ENCODE data around the gene TNFRSF8. TPM values are rescaled to one million over a fixed set of nuclear protein-coding genes. Genes with fewer than 3 reads are reported as not detected.

Gene TNFRSF8
- total RNA-seq, 1 experiment from 2014 or later = 0.30 TPM

DNA sequence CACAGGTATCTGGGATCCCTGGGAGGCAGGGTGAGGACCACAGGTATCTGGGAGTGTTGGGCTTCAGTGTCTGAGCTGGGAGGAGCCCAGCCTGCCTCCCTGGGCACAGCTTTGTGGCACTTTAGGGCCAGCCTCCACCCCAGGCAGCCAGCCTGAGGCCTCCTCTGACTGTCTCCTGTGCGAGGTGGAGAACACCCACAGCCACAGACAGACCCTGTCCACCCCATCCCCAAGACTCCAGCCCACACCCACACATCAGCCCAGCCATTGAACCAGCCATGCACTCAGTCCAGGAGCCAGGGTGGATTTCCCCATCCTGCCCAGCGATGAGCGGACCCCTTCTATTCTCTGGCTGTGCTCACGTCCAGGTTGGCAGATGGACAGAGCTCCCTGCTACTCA lies 81.9 kb downstream of the TNFRSF8 start:
- in situ Hi-C loops (cut with HindIII; ENCODE audit: low pct_unique_long_range_greater_than_20kb, low sequenced_read_pairs) = no loop called here

DNA sequence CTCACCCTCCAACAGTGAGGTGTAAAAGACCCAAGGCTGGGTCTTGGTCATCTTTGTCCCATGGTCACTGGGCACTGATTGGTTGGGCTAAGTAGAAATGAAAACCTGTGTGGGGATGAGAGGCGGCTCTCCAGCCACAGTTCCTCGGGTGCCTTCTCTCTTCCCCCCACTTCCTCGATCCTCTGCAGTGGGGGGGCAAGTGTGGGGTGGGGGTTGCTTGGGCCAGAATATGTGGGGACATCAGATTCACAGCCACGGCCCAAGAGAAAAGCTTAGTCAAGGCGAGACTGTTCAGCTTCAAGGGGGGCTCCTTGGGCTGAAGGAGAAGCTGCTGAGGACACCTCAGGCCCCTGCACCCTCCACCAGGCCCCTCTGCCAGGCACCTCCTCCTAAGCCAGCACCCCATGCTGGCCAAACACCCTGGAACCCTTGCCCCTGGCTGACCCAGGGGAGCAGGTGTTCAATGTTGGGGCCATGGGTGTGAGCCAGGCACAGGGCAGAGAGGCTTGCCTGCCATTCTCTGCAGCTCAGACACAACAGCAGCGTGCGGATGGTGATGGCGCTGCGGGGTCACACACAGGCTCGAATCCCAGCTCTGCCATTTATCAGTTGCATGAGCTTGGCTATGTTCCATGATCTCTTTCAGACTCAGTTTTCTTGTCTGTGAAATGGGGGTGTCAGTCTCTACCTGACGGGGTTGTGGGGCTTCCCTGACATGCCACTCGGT lies 82.7 kb downstream of the TNFRSF8 start:
- DNase-seq (ENCODE audit: low read depth) = no peak
- in situ Hi-C loops (cut with HindIII; ENCODE audit: low pct_unique_long_range_greater_than_20kb, low sequenced_read_pairs) = no loop called here

More for the DNA sequence above, 81.9 kb downstream of the TNFRSF8 start:
- no peak for DNase-seq (ENCODE audit: low read depth)

DNA sequence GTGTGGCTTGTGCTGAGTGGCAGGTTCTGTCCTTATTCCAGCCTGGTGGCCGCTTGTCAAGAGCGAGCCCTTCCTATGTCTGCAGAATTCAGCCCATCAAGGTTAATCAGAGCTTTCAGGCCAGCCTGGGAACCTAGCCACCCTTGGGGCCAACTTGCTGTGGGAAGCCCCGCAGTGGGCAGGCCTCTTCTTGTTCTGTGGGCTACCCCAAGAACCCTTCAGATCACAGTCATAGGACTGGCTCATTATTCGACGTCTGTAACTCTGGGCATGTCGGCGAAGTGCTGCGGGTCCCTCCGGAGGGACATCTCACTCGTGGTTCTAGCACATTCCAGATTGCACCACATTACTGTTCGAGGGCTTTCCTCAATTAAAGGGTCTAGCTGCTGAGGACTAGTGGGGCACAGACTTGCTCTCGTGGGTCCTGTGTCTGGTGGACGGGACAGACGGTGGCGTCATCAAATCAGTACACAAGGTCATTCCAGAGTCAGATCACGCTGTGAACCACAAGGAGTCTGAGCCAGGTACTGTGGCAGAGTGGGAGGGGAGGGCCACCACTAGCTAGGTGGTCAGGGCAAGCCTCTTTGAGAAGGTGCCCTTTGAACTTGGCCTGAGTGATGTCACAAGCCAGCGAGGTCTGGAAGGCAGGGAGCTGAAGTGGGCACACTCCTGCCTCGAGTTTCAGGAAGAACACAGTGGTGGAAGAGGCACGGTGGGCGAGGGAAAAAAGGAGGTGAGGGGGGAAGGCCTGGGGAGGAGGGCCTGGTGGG lies 83.4 kb downstream of the TNFRSF8 start:
- in situ Hi-C loops (cut with HindIII; ENCODE audit: low pct_unique_long_range_greater_than_20kb, low sequenced_read_pairs) = no loop called here
- DNase-seq (ENCODE audit: low read depth) = no peak

DNA sequence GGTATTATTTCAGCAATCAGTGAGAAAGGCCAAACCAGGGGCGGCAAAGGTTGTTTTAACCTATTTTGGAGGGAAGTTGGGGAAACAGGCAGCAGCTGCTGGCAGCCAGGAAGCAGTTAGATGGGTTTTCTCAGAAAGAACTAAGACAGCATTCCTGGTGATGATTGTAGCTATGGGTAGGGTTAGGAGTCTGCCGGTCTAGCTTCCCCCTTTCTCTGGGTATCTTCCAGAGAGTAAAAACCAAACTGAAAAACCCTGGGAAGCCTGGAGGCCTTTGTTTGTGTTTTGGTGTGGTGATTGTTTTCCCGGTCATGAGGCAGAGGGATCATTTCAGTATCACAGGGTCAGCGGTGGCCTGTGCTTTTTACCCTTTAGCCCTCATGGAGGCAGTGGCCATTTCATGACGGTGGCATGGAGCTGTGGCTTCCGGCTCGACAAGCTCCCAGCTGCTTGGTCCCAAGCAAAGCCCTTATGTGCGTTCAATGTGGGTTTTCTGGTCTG lies 84.1 kb downstream of the TNFRSF8 start:
- DNase-seq (ENCODE audit: low read depth) = no peak
- in situ Hi-C loops (cut with HindIII; ENCODE audit: low pct_unique_long_range_greater_than_20kb, low sequenced_read_pairs) = no loop called here

DNA sequence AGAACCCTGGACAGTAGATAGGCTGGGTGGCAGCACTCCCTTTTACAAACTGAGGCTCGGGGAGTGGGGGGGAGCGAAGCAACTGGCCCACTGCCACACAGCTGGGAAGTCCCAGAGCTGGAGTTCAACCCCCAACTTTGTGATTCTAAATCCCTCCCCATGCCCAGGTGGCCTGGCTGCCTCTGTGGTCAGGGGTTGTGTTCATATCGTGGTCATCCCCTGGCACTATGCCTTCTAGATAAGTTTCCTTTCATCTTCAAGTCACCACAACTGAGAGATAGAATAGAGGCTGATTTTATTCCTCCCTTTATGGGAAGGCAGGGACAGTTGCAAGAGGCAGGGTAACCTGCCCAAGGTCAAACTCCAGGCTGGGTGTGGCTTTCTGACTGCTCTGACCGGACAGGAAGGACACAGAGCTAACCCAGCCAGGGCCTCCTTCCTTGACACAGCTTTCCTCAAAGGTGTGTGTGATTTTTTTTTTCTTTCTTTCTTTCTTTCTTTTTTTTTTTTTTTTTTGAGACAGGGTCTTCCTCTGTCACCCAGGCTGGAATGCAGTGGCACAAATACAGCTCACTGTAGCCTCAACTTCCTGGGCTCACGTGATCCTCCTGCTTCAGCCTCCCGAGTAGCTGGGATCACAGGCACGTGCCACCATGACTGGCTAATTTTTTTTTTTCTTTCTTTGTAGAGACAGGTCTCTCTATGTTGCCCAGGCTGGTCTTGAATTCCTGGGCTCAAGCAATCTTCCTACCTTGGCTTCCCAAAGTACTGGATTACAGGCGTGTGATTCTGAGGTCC lies 85.3 kb downstream of the TNFRSF8 start:
- in situ Hi-C loops (cut with HindIII; ENCODE audit: low pct_unique_long_range_greater_than_20kb, low sequenced_read_pairs) = no loop called here
- no peak for DNase-seq (ENCODE audit: low read depth)

DNA sequence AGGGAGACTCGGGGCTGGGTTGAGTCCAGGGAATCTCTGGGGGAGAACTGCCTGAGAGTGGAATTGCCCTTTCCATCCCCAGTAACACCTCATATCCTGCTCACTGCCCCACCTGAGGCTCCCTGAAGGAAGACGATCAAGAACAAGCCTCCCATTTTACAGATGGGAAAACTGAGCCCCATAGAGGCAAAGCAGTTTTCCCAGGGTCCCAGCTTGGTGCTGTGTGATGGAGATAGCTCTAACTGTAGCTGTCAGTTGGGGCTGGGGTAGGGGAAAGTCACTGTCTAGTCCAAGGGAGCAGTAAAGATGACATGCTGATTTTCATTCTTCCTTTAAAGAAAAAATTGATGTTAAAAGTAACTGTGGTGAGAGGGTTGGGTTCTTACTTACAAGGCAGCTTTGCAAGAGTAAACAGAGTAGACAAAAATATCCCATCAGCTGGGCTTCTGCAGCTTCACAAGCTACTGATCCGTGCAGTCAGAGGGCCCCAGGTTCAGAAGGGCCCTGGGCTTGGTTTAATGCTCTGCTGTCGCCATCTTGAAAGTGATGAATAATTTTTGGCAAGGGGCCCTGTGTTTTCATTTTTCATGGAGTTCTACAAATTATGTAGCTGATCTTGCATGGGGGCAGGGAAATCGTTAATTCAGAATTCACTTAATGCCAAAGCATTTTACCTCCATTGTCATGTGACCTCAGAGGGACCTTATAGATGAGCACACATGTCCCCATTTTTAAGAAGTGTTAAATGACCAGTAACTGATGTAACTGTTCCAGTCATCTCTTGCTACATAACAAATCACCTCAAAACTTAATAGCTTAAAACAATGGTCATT lies 86.1 kb downstream of the TNFRSF8 start:
- in situ Hi-C loops (cut with HindIII; ENCODE audit: low pct_unique_long_range_greater_than_20kb, low sequenced_read_pairs) = no loop called here
- DNase-seq (ENCODE audit: low read depth) = no peak

DNA sequence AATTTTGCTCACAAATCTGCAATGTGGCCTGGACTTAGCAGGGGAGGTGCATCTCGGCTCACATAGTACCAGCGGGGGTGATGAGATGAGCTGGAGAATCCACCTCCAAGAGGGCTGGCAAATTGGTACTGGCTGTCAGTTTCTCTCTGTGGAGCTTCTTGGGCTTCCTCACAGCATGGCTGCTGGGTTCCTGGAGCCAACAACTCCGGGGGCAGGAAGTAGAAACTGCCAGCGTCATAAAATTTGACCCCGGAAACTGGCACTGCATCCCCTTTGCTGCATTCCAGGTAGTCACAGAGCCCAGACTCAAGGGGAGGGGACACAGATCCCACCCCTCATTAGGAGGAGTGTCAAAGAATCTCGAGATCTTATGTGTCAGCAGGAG lies 86.7 kb downstream of the TNFRSF8 start:
- in situ Hi-C loops (cut with HindIII; ENCODE audit: low pct_unique_long_range_greater_than_20kb, low sequenced_read_pairs) = no loop called here
- DNase-seq (ENCODE audit: low read depth) = no peak

DNA sequence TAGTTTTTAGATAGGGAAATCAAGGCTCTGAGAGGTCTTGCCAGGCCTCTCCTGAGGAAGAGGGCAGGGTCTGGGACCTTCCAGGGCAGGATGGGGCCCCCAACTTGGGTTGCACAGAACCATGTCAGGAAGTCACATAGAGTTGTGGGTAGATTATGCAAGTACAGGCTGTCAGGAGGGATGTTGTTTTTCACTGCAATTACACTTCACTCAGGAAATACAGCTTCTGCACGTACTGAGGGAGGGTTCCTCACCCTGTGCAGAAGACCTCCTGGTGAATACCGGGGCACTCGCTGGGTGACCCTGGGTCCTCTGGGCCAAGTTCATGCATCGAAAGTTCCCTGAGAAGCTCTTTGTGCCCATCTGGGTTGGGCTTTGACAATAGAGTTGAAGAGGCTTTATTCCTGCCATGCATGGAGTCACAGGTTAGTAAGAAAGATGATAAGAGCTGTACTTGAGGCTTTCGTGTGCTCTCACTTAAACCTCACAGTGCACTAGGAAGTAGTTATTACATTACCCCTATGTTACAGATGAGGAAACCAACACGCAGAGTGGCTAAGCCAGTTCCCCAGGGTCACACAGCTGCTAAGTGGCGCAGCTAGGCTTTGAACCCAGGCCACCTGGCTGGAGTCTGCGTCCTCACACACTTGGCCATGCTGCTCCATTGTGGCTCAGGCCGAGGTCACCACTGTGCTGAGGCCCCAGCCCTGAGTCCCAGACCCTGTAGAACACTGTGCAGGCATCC lies 87.5 kb downstream of the TNFRSF8 start:
- no peak for DNase-seq (ENCODE audit: low read depth)
- in situ Hi-C loops (cut with HindIII; ENCODE audit: low pct_unique_long_range_greater_than_20kb, low sequenced_read_pairs) = no loop called here

DNA sequence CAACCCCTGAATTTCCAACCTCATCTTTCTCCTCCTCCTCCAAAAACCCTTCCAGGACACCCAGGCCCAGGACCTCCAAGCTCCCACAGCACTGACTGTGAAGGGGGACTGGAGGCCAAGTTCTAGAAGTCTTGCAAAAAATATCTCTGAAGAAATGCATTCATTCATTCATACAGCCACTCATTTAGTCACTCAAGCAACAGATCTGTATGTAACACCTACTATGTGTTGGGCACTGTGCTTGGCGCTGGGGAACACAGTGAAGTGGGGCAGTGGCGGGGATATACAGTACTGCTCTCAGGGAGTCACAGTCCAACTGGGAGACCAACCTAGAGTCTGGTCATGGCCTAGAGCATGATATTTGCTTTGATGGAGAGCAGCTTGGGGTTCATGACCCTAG lies 88.4 kb downstream of the TNFRSF8 start:
- in situ Hi-C loops (cut with HindIII; ENCODE audit: low pct_unique_long_range_greater_than_20kb, low sequenced_read_pairs) = no loop called here
- no peak for DNase-seq (ENCODE audit: low read depth)

DNA sequence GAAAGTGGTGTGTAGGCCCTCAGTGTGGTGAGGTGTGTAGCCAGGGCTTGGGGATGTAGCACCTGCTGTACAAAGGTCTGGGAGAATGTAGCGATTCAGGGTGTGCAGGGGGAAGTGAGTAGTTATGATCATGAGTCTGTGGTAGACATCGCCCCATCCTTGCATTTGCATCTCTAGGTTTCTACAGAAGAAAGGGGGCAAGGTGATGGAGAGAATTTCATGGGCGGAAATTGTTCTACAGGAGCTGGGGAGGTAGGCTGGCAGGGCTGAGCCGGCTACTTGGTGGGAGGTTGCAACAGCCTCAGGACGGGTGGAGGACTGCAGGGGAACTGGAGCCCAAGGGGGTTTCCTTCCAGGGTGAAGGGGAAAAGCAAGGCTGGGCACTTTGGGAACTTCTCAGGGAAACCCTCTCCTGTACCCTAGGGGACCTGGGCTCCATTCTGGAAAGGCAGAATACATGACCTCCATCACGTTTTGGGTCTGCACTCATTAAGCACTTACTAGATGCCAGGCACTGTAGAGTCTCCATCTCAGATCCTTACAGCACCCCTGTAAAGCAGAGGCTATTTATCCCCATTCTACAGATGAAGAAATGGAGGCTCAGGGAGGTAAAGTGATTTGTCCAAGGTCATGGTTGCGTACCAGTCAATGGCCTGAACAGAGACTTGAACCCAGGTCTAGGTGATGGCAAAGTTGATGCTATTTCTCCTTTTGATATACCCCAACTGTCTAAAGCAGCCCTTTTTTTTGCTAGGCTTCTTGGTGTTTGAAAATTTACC lies 89.2 kb downstream of the TNFRSF8 start:
- DNase-seq (ENCODE audit: low read depth) = no peak
- in situ Hi-C loops (cut with HindIII; ENCODE audit: low pct_unique_long_range_greater_than_20kb, low sequenced_read_pairs) = no loop called here

DNA sequence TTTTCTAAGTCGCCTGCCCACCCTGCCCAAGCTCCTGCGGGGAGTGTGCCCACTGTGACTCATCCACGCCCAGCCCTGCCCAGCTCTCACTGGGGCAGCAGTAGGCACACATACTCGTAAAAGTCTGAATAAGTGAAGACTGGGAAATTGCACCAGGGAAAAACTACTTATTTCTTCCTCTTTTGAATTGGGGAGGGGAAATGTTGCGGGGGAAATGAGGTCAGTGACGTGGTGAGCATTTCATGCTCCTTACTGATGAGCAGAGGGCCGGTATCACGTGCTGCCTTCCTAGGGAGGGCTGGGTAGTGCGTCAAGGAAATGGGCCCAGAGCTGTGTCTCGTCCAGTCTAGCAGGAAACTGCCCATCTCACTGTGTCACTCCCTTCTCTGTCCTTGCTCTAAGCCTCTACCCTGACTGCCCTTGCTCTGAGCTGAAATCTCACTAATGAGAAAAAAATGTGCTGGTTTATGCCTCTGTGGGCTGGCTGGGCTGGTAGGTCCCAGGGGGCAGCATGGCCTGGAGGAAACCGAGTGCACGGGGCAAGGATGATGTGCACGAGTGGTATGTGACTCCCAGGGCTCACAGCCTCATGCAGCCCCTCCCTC lies 90.2 kb downstream of the TNFRSF8 start:
- in situ Hi-C loops (cut with HindIII; ENCODE audit: low pct_unique_long_range_greater_than_20kb, low sequenced_read_pairs) = no loop called here
- no peak for DNase-seq (ENCODE audit: low read depth)

DNA sequence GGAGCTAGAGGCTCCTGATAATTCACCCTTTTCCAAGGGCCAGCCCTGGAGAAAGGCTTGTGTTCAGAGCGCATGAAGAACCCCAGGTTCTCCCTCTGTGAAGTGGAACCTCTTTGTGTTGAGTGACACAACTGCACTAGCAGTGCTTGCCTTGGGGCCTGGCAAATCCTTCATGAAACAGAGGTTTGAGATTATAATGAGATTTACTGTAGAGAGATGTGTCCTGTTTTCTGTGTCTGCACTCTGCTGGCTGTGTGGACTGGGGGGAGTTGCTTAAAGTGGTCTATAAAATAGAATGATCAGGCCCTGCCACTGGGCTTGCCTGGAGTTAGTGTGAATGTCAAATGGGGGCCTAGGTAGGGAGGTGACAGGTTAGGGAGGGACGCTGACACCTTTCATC lies 92.2 kb downstream of the TNFRSF8 start:
- in situ Hi-C loops (cut with HindIII; ENCODE audit: low pct_unique_long_range_greater_than_20kb, low sequenced_read_pairs) = no loop called here
- no peak for DNase-seq (ENCODE audit: low read depth)

DNA sequence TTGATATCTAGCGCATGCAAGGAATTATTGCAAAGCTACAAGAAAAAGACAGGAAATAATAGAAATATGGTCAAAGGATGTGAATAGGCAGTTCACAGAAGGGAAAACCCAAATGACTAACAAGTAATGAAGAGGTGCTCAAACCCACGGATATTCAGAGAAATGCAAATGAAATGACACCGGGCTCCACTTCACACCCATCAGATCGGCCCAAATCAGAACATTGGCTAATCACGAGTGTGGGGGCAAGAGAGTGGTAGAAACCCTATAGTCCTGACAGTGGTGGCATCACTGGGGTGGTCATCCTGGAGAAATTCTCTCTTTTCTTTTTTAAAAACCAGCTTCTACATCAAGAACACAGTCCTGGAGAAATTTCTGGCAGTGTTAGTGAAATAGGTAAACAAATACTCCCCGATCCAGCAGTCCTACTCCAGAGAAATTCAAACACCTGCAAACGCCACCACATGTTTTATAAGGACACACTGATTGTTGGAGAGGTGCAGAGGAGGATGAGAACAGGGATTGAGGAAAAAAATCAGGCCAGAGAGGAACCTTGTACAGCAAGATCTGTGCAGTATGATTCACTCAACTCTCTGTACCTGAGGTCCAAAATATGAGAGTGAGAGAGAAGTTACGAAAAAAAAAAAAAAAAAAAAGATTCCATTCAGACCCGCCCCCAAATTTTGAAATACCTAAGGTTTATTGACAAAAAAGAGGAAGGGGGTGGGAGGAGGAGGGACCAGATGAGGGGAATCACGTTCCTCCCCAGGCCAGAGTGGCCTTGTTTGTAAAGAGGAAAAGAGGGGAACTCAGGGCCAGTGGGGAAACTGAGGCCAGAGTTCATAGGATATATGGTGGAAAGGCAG lies 94.5 kb downstream of the TNFRSF8 start:
- in situ Hi-C loops (cut with HindIII; ENCODE audit: low pct_unique_long_range_greater_than_20kb, low sequenced_read_pairs) = no loop called here
- DNase-seq (ENCODE audit: low read depth) = no peak

DNA sequence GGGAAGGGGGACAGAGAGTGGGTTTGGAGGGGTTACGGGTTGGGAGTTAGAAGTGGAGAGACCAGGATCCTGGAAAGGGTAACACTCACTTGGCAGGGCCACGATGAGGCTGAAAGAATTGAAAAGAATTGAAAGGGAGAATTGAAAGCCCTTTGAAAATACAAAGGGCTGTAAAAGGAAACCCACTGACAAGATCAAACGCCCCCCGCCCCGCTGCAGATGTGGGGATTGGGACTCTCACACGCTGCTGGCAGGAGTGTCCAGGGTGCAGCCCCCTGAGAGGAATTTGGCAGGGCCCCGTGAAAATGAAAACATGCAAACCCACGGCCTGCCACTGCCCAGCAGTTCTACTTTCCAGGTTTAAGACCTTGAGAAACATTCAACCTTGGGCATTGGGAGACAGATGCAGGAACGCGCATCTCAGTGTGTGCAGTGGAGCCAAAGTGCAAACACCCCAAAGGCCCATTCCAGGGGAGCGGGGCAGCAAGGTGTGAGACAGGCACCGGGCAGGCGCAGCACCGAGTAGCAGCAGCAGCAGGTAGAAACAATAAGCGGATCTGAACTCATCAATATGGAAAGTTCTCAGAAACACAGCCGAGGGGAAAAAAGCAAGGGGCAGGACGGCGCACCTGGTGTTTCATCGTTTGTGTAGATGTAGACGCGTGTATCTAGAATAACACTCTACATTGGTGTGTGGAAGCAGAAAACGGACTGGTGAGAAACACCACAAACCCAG lies 95.4 kb downstream of the TNFRSF8 start:
- in situ Hi-C loops (cut with HindIII; ENCODE audit: low pct_unique_long_range_greater_than_20kb, low sequenced_read_pairs) = no loop called here
- no peak for DNase-seq (ENCODE audit: low read depth)

DNA sequence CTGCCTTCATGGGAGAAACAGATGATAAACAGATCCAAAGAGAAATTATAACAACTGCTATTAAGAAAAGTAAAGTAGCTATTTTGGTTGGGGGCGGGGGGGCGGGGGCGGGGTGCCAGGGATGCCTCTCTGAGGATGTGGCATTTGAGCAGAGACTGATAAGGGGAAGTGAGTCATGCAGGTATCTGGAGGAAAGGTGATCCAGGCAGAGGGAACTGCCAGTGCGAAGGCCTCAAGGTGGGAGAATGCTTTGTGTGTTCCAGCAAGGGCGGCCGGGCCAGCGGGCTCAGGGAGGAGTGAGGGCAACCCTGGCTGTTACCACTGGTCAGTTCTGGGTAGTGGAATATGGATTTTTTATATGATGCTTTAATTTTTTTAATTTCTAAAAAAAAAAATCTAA lies 96.7 kb downstream of the TNFRSF8 start:
- in situ Hi-C loops (cut with HindIII; ENCODE audit: low pct_unique_long_range_greater_than_20kb, low sequenced_read_pairs) = no loop called here
- no peak for DNase-seq (ENCODE audit: low read depth)

Data from Caki2 (cell line).